ENCODE measurements around the gene TRPM2.

TRPM2 gene

DNA sequence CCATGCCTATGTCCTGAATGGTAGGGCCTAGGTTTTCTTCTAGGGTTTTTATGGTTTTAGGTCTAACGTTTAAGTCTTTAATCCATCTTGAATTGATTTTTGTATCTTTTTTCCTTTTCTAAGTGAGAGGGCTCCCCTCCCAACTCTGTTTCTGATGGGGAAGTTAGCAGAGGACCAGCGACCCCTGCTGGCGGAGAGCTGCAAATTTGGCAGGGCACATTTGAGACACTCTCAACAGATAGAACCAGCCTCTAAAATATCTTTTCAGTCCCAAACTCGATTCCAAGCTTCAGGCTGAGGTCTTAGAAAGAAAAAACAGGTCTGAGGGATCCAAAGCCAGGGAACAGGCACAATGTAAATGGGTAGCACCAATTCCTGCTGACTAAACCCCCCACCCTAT, 134.4 kb downstream of the TRPM2 start:
- DNase-seq = peak in 2 of 4 experiments; percentile 19 to 30

DNA sequence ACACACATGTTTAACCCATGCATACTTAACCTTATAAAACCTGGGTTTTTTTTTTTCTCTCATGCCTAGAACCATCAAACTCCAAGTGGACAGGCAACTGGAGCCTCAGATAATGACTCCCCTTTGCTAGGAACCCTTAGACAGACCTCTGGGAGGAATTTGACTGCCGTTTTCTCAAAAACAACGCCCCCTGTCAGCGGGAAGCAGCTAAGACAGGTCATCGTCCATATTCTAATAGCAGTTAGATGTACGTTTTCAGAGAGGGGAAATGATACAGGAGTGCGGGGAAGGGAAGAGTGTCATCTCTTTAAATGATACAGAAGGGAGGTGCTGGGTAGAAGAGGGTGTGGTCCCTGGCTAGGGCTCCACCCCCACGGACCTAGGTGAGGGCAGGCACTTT, 136.5 kb downstream of the TRPM2 start:
- DNase-seq = no peak

DNA sequence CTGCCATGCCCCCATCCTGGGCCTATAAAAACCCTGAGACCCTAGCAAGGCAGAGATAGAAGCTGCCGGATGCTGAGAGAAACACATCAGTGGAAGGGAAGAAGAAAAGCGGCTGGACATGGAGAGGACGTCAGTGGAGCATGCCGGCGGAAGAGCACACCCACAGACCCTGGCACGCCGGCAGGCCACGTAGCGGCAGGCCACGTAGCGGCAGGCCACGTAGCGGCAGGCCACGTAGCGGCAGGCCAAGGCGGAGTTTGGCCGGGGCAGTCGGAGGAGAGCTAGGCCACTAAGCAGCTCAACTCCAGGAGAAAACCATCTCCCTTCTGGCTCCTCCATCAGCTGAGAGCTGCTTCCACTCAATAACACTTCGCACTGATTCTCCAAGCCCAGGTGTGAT, 137.0 kb downstream of the TRPM2 start:
- no peak for DNase-seq

DNA sequence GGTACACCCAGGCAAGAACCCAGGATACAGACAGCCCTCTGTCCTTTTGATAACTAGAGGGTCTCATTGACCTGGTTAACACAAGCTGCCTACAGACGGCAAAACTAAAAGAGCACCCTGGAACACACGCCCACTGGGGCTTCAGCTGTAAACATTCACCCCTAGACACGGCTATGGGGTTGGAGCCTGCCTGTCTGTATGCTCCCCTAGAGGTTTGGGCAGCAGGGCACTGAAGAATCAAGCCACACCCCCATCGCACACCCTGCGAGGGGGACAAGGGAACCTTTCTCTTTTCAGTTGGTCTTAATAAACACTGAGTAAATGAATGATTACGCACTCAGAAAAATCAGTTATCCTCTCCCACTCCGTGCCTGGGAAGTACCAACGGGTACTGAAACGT, 137.4 kb downstream of the TRPM2 start:
- DNase-seq = no peak
